Cardiac muscle cell (in vitro differentiated cells and primary cell): ENCODE measurements around the gene UBXN6. TPM values are rescaled to one million over a fixed set of nuclear protein-coding genes. Genes with fewer than 3 reads are reported as not detected.

Experiments
- DNase-seq, 2 donors: peaks; one replicate each; pipeline versions ENCODE4 v3.0.0 to v3.0.0-alpha.2; 2010 to 2017; ENCODE audit warnings: low read depth in 1 of 2, low spot score in 1 of 2
- H3K27ac ChIP-seq: fragments of 200-600 bp; sonication (generic); 2 replicates; pipeline ENCODE4 v1.5.1; 2016
- H3K27me3 ChIP-seq: fragments of 200-600 bp; sonication (generic); 2 replicates; pipeline ENCODE4 v1.6.0; 2016; ENCODE audit warnings: control low read depth
- H3K36me3 ChIP-seq: fragments of 200-600 bp; sonication (generic); 2 replicates; pipeline ENCODE4 v1.5.1; 2016; ENCODE audit warnings: control low read depth
- H3K4me1 ChIP-seq: fragments of 200-600 bp; sonication (generic); 2 replicates; pipeline ENCODE4 v1.8.1; 2017; ENCODE audit warnings: low read depth, mild to moderate bottlenecking, mixed run types
- H3K4me3 ChIP-seq: fragments of 200-600 bp; sonication (generic); 2 replicates; pipeline ENCODE4 v1.5.1; 2016; ENCODE audit warnings: mild to moderate bottlenecking
- H3K9me3 ChIP-seq: fragments of 200-600 bp; sonication (generic); 2 replicates; pipeline ENCODE4 v1.5.1; 2017; ENCODE audit warnings: low read depth, mild to moderate bottlenecking, control low read depth
- CTCF ChIP-seq: IDR thresholded peaks from 2 replicates; pipeline ENCODE4 v1.5.1; 2012; ENCODE audit warnings: low read depth, mild to moderate bottlenecking, low read length
- polyA plus RNA-seq: library from polyadenylated mRNA; unstranded; fragments of >200 nt; fragmentation: Nextera tagmentation; extraction: Ambion mirVana; gene quantifications from 2 replicates; pipeline ENCODE4 v1.2.1, GENCODE V29; 2016
- total RNA-seq: library from RNA; depleted of rRNA; stranded (reverse); fragments of >200 nt; gene quantifications from 2 replicates; pipeline ENCODE4 v1.2.3, GENCODE V29; 2016

The UBXN6 gene
- total and polyA plus RNA-seq, 2 experiments from 2014 or later, result 46.2 to 147 TPM

DNA sequence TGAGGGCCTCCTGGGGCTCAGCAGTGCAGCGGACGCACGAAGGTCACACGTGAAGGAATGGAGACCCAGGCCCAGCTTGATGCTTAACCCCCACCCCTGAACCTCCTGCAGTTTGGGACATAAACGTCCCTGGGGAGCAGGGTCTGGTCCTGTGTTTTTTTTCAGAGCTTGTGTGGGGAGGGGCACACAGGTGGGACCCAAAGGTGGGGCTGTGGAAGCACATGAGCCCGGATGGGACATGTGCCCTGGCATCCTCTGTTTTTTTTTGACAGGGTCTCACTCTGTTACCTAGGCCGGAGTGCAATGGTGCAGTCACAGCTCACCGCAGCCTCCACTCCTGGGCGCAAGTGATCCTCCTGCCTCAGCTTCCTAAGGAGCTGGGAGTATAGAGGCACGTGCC lies 20.5 kb downstream of the UBXN6 start:
- no peak overlapping the region for H3K4me3 ChIP-seq
- DNase-seq, result no peak
- H3K36me3 ChIP-seq, result peaks cover 3% of the 10 kb centered on the region
- no peaks in the 10 kb centered on the region for H3K27me3 ChIP-seq
- no peak for TF ChIP-seq CTCF
- H3K9me3 ChIP-seq, result no peaks in the 10 kb centered on the region
- H3K27ac ChIP-seq, result no peak overlapping the region
- H3K4me1 ChIP-seq, result no peaks in the 10 kb centered on the region

- no peak overlapping the region for H3K27ac ChIP-seq
- H3K27me3 ChIP-seq, result no peaks in the 10 kb centered on the region
- no peaks in the 10 kb centered on the region for H3K9me3 ChIP-seq
- no peak overlapping the region for H3K4me3 ChIP-seq
- H3K4me1 ChIP-seq, result no peaks in the 10 kb centered on the region
- no peak for TF ChIP-seq CTCF
- DNase-seq, result no peak
- H3K36me3 ChIP-seq, result peaks cover 10% of the 10 kb centered on the region
Observed at GRCh38 chr19:4436231-4436630, 21.4 kb downstream of the UBXN6 start.

GRCh38 chr19:4434391-4434790 lies 23.2 kb downstream of the UBXN6 start:
- no peak overlapping the region for H3K4me3 ChIP-seq
- TF ChIP-seq CTCF, result no peak
- peaks cover 13% of the 10 kb centered on the region for H3K36me3 ChIP-seq
- DNase-seq, result no peak
- H3K27ac ChIP-seq, result no peak overlapping the region
- H3K27me3 ChIP-seq, result no peaks in the 10 kb centered on the region
- no peaks in the 10 kb centered on the region for H3K9me3 ChIP-seq
- no peaks in the 10 kb centered on the region for H3K4me1 ChIP-seq

DNA sequence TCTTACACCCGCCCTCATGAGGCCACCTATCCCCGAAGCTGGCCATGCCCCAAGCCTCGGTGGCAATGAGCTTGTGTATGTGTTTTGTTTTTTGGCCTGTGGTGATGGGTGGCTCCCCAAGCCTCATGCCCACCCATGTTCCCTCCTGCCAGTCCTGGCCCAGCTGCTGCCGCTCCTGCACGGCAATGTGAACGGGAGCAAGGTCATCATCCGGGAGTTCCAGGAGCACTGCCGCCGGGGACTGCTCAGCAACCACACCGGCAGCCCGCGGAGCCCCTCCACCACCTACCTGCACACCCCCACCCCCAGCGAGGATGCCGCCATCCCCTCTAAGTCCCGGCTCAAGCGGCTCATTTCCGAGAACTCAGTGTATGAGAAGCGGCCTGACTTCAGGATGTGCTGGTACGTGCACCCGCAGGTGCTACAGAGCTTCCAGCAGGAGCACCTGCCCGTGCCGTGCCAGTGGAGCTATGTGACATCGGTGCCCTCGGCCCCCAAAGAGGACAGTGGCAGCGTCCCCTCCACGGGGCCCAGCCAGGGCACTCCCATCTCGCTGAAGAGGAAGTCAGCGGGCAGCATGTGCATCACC lies 24.6 kb downstream of the UBXN6 start:
- Histone ChIP-seq H3K27me3 (no peaks in the 10 kb centered on the region), H3K4me3 (no peak overlapping the region), H3K27ac (no peak overlapping the region), H3K4me1 (no peaks in the 10 kb centered on the region), H3K36me3 (peaks cover 13% of the 10 kb centered on the region), H3K9me3 (no peaks in the 10 kb centered on the region)
- no peak for TF ChIP-seq CTCF
- DNase-seq, result no peak

- H3K27me3 ChIP-seq, result no peaks in the 10 kb centered on the region
- H3K36me3 ChIP-seq, result peaks cover 13% of the 10 kb centered on the region
- DNase-seq, result no peak
- TF ChIP-seq CTCF, result no peak
- H3K27ac ChIP-seq, result no peak overlapping the region
- no peaks in the 10 kb centered on the region for H3K4me1 ChIP-seq
- H3K4me3 ChIP-seq, result no peak overlapping the region
- no peaks in the 10 kb centered on the region for H3K9me3 ChIP-seq
Observed at GRCh38 chr19:4431808-4432674, 25.6 kb downstream of the UBXN6 start.
